HG02938 (cell line): Measurements from ENCODE around the gene PAK1IP1.
A peak's percentile ranks its signal among the peaks of the same experiment; 100 is the strongest.
"Not testable (repeated sequence)": the region's sequence is repeated elsewhere in the genome, so short reads cannot be mapped to it uniquely, and the experiment has no call there.

ENCODE experiments used
- ATAC-seq: cut with Tn5 transposase; IDR thresholded peaks from one replicate; pipeline ENCODE4 v1.9.1; 2021; ENCODE audit warnings: mild to moderate bottlenecking, moderate library complexity; ENCODE audit not compliant: unreplicated experiment

Gene PAK1IP1

GRCh38 chr6:10694302-10695085 is at the start of gene PAK1IP1, which contains the start of gene C6orf52:
Gene PAK1IP1 (plus strand): TSS chr6:10694972. CDS start chr6:10694986, 14 bp downstream.
Gene C6orf52 (minus strand): TSS chr6:10694616. CDS start chr6:10687550, 7,066 bp downstream.
- peak; percentile 97 for ATAC-seq

GRCh38 chr6:10655508-10656055 is 39.2 kb upstream of the PAK1IP1 start:
- no peak for ATAC-seq

- ATAC-seq = no peak
These were observed 35.7 kb upstream of the PAK1IP1 start for GRCh38 chr6:10658910-10659698.

GRCh38 chr6:10659699-10660348 is 34.9 kb upstream of the PAK1IP1 start:
- ATAC-seq = no peak

GRCh38 chr6:10660431-10661191 is 34.2 kb upstream of the PAK1IP1 start:
- ATAC-seq = not testable (repeated sequence)

- ATAC-seq = no peak
These were observed 32.6 kb upstream of the PAK1IP1 start for GRCh38 chr6:10662207-10662606.

- no peak for ATAC-seq
These were observed 32.0 kb upstream of the PAK1IP1 start for GRCh38 chr6:10662742-10663141.

GRCh38 chr6:10665595-10665994 is 29.2 kb upstream of the PAK1IP1 start:
- ATAC-seq = not testable (repeated sequence)

- ATAC-seq = no peak
These were observed 26.4 kb upstream of the PAK1IP1 start for GRCh38 chr6:10668126-10668917.

GRCh38 chr6:10676403-10676802 is 18.4 kb upstream of the PAK1IP1 start:
- ATAC-seq = no peak

- no peak for ATAC-seq
These were observed 16.3 kb upstream of the PAK1IP1 start for GRCh38 chr6:10678456-10678855.

GRCh38 chr6:10681795-10682194 is 13.0 kb upstream of the PAK1IP1 start:
- no peak for ATAC-seq

- ATAC-seq = no peak
These were observed 12.3 kb upstream of the PAK1IP1 start for GRCh38 chr6:10682355-10682988.

- no peak for ATAC-seq
These were observed 10.2 kb upstream of the PAK1IP1 start for GRCh38 chr6:10684618-10685017.

- no peak for ATAC-seq
These were observed 9.5 kb upstream of the PAK1IP1 start for GRCh38 chr6:10685092-10685915.

- no peak for ATAC-seq
These were observed 7.9 kb upstream of the PAK1IP1 start for GRCh38 chr6:10686901-10687300.

- ATAC-seq = no peak
These were observed 7.2 kb upstream of the PAK1IP1 start for GRCh38 chr6:10687582-10687981.
